WTC11 (cell line): Measurements from ENCODE around the gene PRR14. TPM values are rescaled to one million over a fixed set of nuclear protein-coding genes. Genes with fewer than 3 reads are reported as not detected.
A peak's percentile ranks its signal among the peaks of the same experiment; 100 is the strongest.

Source experiments
- ELF4 ChIP-seq: sonication (generic); formaldehyde crosslinking; IDR thresholded peaks from 2 replicates; pipeline ENCODE4 v1.8.1; 2022; ENCODE audit warnings: low read depth, mild to moderate bottlenecking, moderate library complexity, missing genetic modification reagents
- EMX1 ChIP-seq: fragments of 250-450 bp; sonication (Bioruptor Pico); IDR thresholded peaks from 2 replicates; pipeline ENCODE4 v1.8.0; 2021; ENCODE audit warnings: mild to moderate bottlenecking
- ESRRA ChIP-seq: sonication (generic); formaldehyde crosslinking; IDR thresholded peaks from 2 replicates; pipeline ENCODE4 v1.8.1; 2022; ENCODE audit warnings: mild to moderate bottlenecking, missing genetic modification reagents, borderline replicate concordance
- FOXP1 ChIP-seq: sonication (generic); formaldehyde crosslinking; IDR thresholded peaks from 2 replicates; pipeline ENCODE4 v1.8.0; 2022; ENCODE audit warnings: missing genetic modification reagents, mild to moderate bottlenecking, moderate library complexity, borderline replicate concordance
- GABPB1 ChIP-seq: sonication (generic); formaldehyde crosslinking; IDR thresholded peaks from 2 replicates; pipeline ENCODE4 v1.8.1; 2023; ENCODE audit warnings: mild to moderate bottlenecking, missing genetic modification reagents
- GTF2I ChIP-seq: fragments of 250-450 bp; sonication (Bioruptor Pico); conservative IDR thresholded peaks from 2 replicates; pipeline ENCODE4 v1.4.0; 2021; ENCODE audit warnings: mild to moderate bottlenecking
- HMGA2 ChIP-seq: fragments of 250-450 bp; sonication (Bioruptor Pico); IDR thresholded peaks from 2 replicates; pipeline ENCODE4 v1.4.0; 2021; ENCODE audit warnings: mild to moderate bottlenecking, moderate library complexity
- IRF2 ChIP-seq: sonication (generic); formaldehyde crosslinking; IDR thresholded peaks from 2 replicates; pipeline ENCODE4 v1.8.0; 2022; ENCODE audit warnings: low read depth, missing genetic modification reagents, borderline replicate concordance
- JAZF1 ChIP-seq: fragments of 250-450 bp; sonication (Bioruptor Pico); IDR thresholded peaks from 2 replicates; pipeline ENCODE4 v1.9.0; 2021; ENCODE audit warnings: moderate library complexity, mild to moderate bottlenecking, inconsistent platforms
- NR3C1 ChIP-seq: sonication (generic); formaldehyde crosslinking; conservative IDR thresholded peaks from 2 replicates; pipeline ENCODE4 v1.8.1; 2023; ENCODE audit warnings: low read depth, mild to moderate bottlenecking, missing genetic modification reagents
- PRRX2 ChIP-seq: fragments of 250-450 bp; sonication (Bioruptor Pico); IDR thresholded peaks from 2 replicates; pipeline ENCODE4 v1.8.0; 2021; ENCODE audit warnings: mild to moderate bottlenecking
- TCF7 ChIP-seq: sonication (generic); formaldehyde crosslinking; IDR thresholded peaks from 2 replicates; pipeline ENCODE4 v1.8.0; 2022; ENCODE audit warnings: mild to moderate bottlenecking, low read depth, missing genetic modification reagents, moderate library complexity
- ZBTB21 ChIP-seq: sonication (generic); formaldehyde crosslinking; IDR thresholded peaks from 2 replicates; pipeline ENCODE4 v1.8.1; 2023; ENCODE audit warnings: mild to moderate bottlenecking, missing genetic modification reagents, borderline replicate concordance
- ZNF232 ChIP-seq: sonication (generic); formaldehyde crosslinking; IDR thresholded peaks from 2 replicates; pipeline ENCODE4 v1.8.0; 2022; ENCODE audit warnings: mild to moderate bottlenecking, missing genetic modification reagents
- ZNF263 ChIP-seq: sonication (generic); formaldehyde crosslinking; IDR thresholded peaks from 2 replicates; pipeline ENCODE4 v1.8.1; 2022; ENCODE audit warnings: low read depth, mild to moderate bottlenecking, moderate library complexity, missing genetic modification reagents
- total RNA-seq: library from RNA; stranded (reverse); gene quantifications from 3 replicates; pipeline ENCODE4 v1.2.3, GENCODE V29; 2021
- TF ChIP-seq, protein P1 (sequence below): fragments of 250-450 bp; sonication (Bioruptor Pico); conservative IDR thresholded peaks from 2 replicates; pipeline ENCODE4 v1.9.0; 2021; ENCODE audit warnings: mild to moderate bottlenecking
- TF ChIP-seq, protein P2 (sequence below): sonication (generic); formaldehyde crosslinking; IDR thresholded peaks from 2 replicates; pipeline ENCODE4 v1.8.0; 2022; ENCODE audit warnings: mild to moderate bottlenecking, missing genetic modification reagents
- TF ChIP-seq, protein P3 (sequence below): fragments of 250-450 bp; sonication (Bioruptor Pico); IDR thresholded peaks from 2 replicates; pipeline ENCODE4 v1.8.0; 2021; ENCODE audit warnings: mild to moderate bottlenecking
- TF ChIP-seq, protein P4 (sequence below): sonication (generic); formaldehyde crosslinking; IDR thresholded peaks from 2 replicates; pipeline ENCODE4 v1.8.1; 2023; ENCODE audit warnings: mild to moderate bottlenecking, missing genetic modification reagents
- TF ChIP-seq, protein P5 (sequence below): fragments of 250-450 bp; sonication (Bioruptor Pico); IDR thresholded peaks from 2 replicates; pipeline ENCODE4 v1.9.0; 2021; ENCODE audit warnings: mild to moderate bottlenecking, borderline replicate concordance
- TF ChIP-seq, protein P6 (sequence below): sonication (generic); formaldehyde crosslinking; IDR thresholded peaks from 2 replicates; pipeline ENCODE4 v1.8.1; 2023; ENCODE audit warnings: mild to moderate bottlenecking, missing genetic modification reagents, moderate library complexity
- TF ChIP-seq, protein P7 (sequence below): fragments of 200-600 bp; IDR thresholded peaks from 2 replicates; pipeline ENCODE4 v1.8.0; 2022; ENCODE audit warnings: antibody characterized with exemption
- TF ChIP-seq, protein P8 (sequence below): sonication (generic); formaldehyde crosslinking; IDR thresholded peaks from 2 replicates; pipeline ENCODE4 v1.8.1; 2022; ENCODE audit warnings: low read depth, mild to moderate bottlenecking, moderate library complexity, missing genetic modification reagents, borderline replicate concordance
- TF ChIP-seq, protein P9 (sequence below): sonication (generic); formaldehyde crosslinking; IDR thresholded peaks from 2 replicates; pipeline ENCODE4 v1.8.0; 2022; ENCODE audit warnings: mild to moderate bottlenecking, missing genetic modification reagents

Gene PRR14
- total RNA-seq, 1 experiment from 2014 or later = 21.9 TPM

DNA sequence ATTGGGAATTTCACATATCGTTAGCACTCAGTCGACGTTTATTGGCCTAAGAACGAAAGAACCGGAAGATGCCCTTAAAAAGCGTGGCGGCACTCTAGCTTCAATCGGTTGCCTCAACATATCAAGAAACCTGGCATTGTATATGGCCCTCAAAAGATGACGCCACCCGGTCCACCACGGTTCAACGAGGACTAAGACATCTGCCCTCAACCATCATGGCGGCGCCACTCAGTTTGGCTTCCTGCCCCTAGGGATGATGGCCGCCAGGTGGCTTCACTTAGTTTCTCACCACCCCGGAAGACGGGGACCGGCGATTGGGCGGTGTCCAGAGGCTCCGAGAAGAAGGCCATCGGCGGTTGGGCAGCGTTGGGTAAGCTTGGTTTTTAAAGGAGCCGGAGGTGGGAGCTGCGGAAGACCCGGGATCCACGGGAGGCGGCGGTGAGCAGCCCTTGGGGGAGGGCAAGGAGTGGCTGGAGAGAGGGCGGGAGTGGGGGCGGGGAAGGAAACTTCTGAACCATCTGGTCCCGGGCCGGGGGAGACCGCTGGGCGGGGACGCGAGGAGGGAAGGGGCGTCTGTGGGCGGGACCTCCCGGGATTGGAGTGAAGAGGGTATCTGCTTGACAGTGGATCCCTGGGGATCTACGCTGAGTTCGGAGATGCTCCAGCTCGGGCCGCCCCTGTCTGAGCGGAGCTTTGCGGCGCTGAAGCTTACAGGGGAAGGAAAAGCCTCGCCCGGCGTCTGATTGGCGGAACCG is at the start of gene PRR14 (continued):
- TF ChIP-seq, protein P1, sequence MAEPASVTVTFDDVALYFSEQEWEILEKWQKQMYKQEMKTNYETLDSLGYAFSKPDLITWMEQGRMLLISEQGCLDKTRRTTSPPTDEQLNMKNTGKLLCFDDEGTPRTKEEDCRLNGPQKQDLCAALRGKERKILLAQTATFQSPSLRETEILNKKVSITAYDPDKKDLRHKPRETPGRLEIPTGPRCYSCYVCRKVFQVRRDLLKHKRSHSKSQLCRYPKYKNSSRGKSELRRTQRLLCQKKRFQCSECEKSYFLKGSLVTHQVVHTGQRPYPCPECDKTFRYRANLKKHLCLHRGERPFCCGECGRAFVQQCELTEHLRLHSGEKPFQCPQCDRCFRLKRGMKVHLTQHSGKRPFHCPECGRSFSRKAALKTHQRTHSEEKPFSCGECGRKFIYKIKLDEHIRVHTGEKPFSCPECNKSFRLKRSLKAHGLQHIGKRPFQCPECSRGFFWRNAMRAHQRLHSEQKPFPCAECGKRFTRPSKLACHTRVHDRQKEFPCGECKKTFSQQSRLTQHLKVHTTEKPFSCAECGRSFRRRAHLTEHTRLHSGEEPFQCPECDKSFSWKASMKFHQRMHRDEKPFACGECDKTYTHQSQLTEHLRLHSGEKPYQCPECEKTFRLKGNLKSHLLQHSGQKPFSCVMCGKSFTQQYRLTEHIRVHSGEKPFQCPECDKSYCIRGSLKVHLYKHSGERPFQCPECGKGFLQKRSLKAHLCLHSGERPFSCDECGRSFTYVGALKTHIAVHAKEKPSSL (CRISPR knock-in tag) = no peak
- no peak for TF ChIP-seq PRRX2 (CRISPR knock-in tag)
- TF ChIP-seq, protein P2, sequence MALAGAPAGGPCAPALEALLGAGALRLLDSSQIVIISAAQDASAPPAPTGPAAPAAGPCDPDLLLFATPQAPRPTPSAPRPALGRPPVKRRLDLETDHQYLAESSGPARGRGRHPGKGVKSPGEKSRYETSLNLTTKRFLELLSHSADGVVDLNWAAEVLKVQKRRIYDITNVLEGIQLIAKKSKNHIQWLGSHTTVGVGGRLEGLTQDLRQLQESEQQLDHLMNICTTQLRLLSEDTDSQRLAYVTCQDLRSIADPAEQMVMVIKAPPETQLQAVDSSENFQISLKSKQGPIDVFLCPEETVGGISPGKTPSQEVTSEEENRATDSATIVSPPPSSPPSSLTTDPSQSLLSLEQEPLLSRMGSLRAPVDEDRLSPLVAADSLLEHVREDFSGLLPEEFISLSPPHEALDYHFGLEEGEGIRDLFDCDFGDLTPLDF (CRISPR knock-in tag) = no peak
- TF ChIP-seq, protein P3, sequence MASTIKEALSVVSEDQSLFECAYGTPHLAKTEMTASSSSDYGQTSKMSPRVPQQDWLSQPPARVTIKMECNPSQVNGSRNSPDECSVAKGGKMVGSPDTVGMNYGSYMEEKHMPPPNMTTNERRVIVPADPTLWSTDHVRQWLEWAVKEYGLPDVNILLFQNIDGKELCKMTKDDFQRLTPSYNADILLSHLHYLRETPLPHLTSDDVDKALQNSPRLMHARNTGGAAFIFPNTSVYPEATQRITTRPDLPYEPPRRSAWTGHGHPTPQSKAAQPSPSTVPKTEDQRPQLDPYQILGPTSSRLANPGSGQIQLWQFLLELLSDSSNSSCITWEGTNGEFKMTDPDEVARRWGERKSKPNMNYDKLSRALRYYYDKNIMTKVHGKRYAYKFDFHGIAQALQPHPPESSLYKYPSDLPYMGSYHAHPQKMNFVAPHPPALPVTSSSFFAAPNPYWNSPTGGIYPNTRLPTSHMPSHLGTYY (CRISPR knock-in tag) = no peak
- TF ChIP-seq TCF7 (CRISPR knock-in tag) = no peak
- no peak for TF ChIP-seq ZNF232 (CRISPR knock-in tag)
- TF ChIP-seq, protein P4, sequence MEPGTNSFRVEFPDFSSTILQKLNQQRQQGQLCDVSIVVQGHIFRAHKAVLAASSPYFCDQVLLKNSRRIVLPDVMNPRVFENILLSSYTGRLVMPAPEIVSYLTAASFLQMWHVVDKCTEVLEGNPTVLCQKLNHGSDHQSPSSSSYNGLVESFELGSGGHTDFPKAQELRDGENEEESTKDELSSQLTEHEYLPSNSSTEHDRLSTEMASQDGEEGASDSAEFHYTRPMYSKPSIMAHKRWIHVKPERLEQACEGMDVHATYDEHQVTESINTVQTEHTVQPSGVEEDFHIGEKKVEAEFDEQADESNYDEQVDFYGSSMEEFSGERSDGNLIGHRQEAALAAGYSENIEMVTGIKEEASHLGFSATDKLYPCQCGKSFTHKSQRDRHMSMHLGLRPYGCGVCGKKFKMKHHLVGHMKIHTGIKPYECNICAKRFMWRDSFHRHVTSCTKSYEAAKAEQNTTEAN (CRISPR knock-in tag) = no peak
- TF ChIP-seq FOXP1 (CRISPR knock-in tag) = no peak
- TF ChIP-seq EMX1 (CRISPR knock-in tag) = no peak
- no peak for TF ChIP-seq HMGA2
- TF ChIP-seq, protein P5, sequence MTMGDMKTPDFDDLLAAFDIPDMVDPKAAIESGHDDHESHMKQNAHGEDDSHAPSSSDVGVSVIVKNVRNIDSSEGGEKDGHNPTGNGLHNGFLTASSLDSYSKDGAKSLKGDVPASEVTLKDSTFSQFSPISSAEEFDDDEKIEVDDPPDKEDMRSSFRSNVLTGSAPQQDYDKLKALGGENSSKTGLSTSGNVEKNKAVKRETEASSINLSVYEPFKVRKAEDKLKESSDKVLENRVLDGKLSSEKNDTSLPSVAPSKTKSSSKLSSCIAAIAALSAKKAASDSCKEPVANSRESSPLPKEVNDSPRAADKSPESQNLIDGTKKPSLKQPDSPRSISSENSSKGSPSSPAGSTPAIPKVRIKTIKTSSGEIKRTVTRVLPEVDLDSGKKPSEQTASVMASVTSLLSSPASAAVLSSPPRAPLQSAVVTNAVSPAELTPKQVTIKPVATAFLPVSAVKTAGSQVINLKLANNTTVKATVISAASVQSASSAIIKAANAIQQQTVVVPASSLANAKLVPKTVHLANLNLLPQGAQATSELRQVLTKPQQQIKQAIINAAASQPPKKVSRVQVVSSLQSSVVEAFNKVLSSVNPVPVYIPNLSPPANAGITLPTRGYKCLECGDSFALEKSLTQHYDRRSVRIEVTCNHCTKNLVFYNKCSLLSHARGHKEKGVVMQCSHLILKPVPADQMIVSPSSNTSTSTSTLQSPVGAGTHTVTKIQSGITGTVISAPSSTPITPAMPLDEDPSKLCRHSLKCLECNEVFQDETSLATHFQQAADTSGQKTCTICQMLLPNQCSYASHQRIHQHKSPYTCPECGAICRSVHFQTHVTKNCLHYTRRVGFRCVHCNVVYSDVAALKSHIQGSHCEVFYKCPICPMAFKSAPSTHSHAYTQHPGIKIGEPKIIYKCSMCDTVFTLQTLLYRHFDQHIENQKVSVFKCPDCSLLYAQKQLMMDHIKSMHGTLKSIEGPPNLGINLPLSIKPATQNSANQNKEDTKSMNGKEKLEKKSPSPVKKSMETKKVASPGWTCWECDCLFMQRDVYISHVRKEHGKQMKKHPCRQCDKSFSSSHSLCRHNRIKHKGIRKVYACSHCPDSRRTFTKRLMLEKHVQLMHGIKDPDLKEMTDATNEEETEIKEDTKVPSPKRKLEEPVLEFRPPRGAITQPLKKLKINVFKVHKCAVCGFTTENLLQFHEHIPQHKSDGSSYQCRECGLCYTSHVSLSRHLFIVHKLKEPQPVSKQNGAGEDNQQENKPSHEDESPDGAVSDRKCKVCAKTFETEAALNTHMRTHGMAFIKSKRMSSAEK (CRISPR knock-in tag) = no peak
- no peak for TF ChIP-seq JAZF1 (CRISPR knock-in tag)
- no peak for TF ChIP-seq GTF2I (CRISPR knock-in tag)
- TF ChIP-seq, protein P6, sequence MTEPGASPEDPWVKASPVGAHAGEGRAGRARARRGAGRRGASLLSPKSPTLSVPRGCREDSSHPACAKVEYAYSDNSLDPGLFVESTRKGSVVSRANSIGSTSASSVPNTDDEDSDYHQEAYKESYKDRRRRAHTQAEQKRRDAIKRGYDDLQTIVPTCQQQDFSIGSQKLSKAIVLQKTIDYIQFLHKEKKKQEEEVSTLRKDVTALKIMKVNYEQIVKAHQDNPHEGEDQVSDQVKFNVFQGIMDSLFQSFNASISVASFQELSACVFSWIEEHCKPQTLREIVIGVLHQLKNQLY (CRISPR knock-in tag) = no peak
- TF ChIP-seq GABPB1 (CRISPR knock-in tag) = peak; percentile 43
- TF ChIP-seq ZNF263 (CRISPR knock-in tag) = no peak
- TF ChIP-seq IRF2 (CRISPR knock-in tag) = no peak
- TF ChIP-seq, protein P7, sequence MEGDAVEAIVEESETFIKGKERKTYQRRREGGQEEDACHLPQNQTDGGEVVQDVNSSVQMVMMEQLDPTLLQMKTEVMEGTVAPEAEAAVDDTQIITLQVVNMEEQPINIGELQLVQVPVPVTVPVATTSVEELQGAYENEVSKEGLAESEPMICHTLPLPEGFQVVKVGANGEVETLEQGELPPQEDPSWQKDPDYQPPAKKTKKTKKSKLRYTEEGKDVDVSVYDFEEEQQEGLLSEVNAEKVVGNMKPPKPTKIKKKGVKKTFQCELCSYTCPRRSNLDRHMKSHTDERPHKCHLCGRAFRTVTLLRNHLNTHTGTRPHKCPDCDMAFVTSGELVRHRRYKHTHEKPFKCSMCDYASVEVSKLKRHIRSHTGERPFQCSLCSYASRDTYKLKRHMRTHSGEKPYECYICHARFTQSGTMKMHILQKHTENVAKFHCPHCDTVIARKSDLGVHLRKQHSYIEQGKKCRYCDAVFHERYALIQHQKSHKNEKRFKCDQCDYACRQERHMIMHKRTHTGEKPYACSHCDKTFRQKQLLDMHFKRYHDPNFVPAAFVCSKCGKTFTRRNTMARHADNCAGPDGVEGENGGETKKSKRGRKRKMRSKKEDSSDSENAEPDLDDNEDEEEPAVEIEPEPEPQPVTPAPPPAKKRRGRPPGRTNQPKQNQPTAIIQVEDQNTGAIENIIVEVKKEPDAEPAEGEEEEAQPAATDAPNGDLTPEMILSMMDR = 0 out of 2 replicates have a peak, but pooled peaks have one; percentile 16
- TF ChIP-seq ESRRA (CRISPR knock-in tag) = no peak
- TF ChIP-seq, protein P8, sequence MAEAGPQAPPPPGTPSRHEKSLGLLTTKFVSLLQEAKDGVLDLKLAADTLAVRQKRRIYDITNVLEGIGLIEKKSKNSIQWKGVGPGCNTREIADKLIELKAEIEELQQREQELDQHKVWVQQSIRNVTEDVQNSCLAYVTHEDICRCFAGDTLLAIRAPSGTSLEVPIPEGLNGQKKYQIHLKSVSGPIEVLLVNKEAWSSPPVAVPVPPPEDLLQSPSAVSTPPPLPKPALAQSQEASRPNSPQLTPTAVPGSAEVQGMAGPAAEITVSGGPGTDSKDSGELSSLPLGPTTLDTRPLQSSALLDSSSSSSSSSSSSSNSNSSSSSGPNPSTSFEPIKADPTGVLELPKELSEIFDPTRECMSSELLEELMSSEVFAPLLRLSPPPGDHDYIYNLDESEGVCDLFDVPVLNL = no peak
- TF ChIP-seq ELF4 (CRISPR knock-in tag) = no peak
- TF ChIP-seq, protein P9, sequence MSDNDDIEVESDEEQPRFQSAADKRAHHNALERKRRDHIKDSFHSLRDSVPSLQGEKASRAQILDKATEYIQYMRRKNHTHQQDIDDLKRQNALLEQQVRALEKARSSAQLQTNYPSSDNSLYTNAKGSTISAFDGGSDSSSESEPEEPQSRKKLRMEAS (CRISPR knock-in tag) = peak; percentile 69; the same call in 1 of the 2 replicates
- TF ChIP-seq NR3C1 = no peak
- no peak for TF ChIP-seq ZBTB21 (CRISPR knock-in tag)
